Measurements from ENCODE around the gene PCDH19. TPM values are rescaled to one million over a fixed set of nuclear protein-coding genes. Genes with fewer than 3 reads are reported as not detected.

PCDH19 gene
- total and polyA plus RNA-seq, 10 of the 15 experiments (the other 5 are each of a cell fraction or from before 2014, with no cell fraction given), result 0.01 TPM; not detected in 9

DNA sequence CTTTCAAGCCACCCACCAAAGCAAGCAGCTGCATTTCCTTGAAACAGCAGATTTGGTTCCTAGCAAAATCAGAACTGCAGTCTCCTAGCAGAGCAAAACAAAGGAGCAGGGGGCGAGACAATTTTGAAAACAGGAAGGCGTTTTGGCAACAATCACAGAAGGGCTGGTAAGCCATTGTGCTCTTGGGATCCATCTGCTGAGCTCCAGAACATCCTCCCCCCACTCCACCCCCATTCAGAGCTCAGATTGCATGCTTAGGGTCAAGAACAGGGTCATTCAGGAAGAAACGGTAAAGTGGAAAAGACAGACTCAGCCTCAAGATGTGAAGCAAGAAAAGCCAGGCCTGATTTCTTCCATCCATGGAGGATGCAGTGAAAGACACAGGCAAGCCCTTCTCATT lies 7.6 kb upstream of the PCDH19 start:
- H3K4me2 ChIP-seq (ENCODE audit: control insufficient read depth, insufficient read depth), result no peak overlapping the region
- no peak for DNase-seq (ENCODE audit: low read depth, low spot score)
- H3K27me3 ChIP-seq (replicated peaks in 1 of 2; ENCODE audit: control insufficient read depth in 2 of 2, insufficient read depth in 2 of 2, low read length in 1 of 2), result no peaks in the 10 kb centered on the region; a peak in 3 of 4 replicates
- H3K27ac ChIP-seq (ENCODE audit: control insufficient read depth, insufficient read depth), result no peak overlapping the region
- no peaks in the 10 kb centered on the region for H4K20me1 ChIP-seq (ENCODE audit: control insufficient read depth, insufficient read depth)
- no peak overlapping the region for H2AFZ ChIP-seq (ENCODE audit: control insufficient read depth, low read depth, low read length)
- CTCF ChIA-PET, result no interaction called here
- FAIRE-seq, result no peak
- ATAC-seq, result no peak
- no peak overlapping the region for H3K4me3 ChIP-seq
- RAD21 ChIA-PET (ENCODE audit: unreplicated experiment), result no interaction called here
- H3K9ac ChIP-seq (ENCODE audit: control insufficient read depth, insufficient read depth, low read length), result no peak overlapping the region
- POLR2A ChIA-PET, result no interaction called here
- no peaks in the 10 kb centered on the region for H3K79me2 ChIP-seq (ENCODE audit: control insufficient read depth, insufficient read depth, low read length)
- no TSS peak for BruUV-seq (replicated peaks)
- H3K4me1 ChIP-seq (ENCODE audit: control insufficient read depth, insufficient read depth, low read length), result no peaks in the 10 kb centered on the region
- no peaks in the 10 kb centered on the region for H3K9me3 ChIP-seq (replicated peaks; ENCODE audit: control insufficient read depth, insufficient read depth, low read length)
- intact Hi-C loops (cut with micrococcal nuclease; ENCODE audit: unreplicated experiment) (no loop called here), in situ Hi-C loops (cut with MboI) (loop anchor here (25.0 kb wide), 1 partner anchor 1130 kb away; no protein-coding TSS in a partner anchor)
- SMC1A ChIA-PET (ENCODE audit: uncharacterized antibody, unreplicated experiment), result interaction anchor here (0.7 kb wide), 1 partner anchor 50 kb away, joined by 3 read pairs; no protein-coding TSS in a partner anchor
- no peak for TF ChIP-seq ZZZ3 (IDR thresholded peaks at IDR 0.05; ENCODE audit: control insufficient read depth, insufficient read length, low read depth)
- TF ChIP-seq GABPA (IDR thresholded peaks at IDR 0.05; ENCODE audit: low read depth), result no peak
- TF ChIP-seq, protein P1, sequence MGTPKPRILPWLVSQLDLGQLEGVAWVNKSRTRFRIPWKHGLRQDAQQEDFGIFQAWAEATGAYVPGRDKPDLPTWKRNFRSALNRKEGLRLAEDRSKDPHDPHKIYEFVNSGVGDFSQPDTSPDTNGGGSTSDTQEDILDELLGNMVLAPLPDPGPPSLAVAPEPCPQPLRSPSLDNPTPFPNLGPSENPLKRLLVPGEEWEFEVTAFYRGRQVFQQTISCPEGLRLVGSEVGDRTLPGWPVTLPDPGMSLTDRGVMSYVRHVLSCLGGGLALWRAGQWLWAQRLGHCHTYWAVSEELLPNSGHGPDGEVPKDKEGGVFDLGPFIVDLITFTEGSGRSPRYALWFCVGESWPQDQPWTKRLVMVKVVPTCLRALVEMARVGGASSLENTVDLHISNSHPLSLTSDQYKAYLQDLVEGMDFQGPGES (IDR thresholded peaks at IDR 0.05), result no peak
- TF ChIP-seq PAX5 (IDR thresholded peaks at IDR 0.05; ENCODE audit: borderline replicate concordance, low read depth, low read length), result no peak
- TF ChIP-seq, protein P2, sequence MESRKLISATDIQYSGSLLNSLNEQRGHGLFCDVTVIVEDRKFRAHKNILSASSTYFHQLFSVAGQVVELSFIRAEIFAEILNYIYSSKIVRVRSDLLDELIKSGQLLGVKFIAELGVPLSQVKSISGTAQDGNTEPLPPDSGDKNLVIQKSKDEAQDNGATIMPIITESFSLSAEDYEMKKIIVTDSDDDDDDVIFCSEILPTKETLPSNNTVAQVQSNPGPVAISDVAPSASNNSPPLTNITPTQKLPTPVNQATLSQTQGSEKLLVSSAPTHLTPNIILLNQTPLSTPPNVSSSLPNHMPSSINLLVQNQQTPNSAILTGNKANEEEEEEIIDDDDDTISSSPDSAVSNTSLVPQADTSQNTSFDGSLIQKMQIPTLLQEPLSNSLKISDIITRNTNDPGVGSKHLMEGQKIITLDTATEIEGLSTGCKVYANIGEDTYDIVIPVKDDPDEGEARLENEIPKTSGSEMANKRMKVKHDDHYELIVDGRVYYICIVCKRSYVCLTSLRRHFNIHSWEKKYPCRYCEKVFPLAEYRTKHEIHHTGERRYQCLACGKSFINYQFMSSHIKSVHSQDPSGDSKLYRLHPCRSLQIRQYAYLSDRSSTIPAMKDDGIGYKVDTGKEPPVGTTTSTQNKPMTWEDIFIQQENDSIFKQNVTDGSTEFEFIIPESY (IDR thresholded peaks at IDR 0.05), result no peak
- no peak for TF ChIP-seq TCF7 (IDR thresholded peaks at IDR 0.05; ENCODE audit: borderline replicate concordance)
- TF ChIP-seq PML (IDR thresholded peaks at IDR 0.05; ENCODE audit: low read length), result no peak
- WGBS (ENCODE audit: insufficient coverage, insufficient replicate concordance, low lambda C conversion rate, missing lambda C conversion rate), result 6% methylated on average over 3 of the region's 3 CpGs
- no peaks in the 10 kb centered on the region for H3K36me3 ChIP-seq (ENCODE audit: control insufficient read depth in 2 of 2, insufficient read depth in 2 of 2, low read length in 1 of 2)

Measured in GM12878 (cell line).